ENCODE measurements around the gene P2RY6. TPM values are rescaled to one million over a fixed set of nuclear protein-coding genes. Genes with fewer than 3 reads are reported as not detected.

Gene P2RY6
- total and polyA plus RNA-seq, 3 experiments from 2014 or later, result 0.20 to 0.24 TPM; not detected in 1

- Mint-ChIP-seq H3K27ac (no peak overlapping the region), H3K4me3 (no peak overlapping the region), H3K4me1 (no peaks in the 10 kb centered on the region), H3K9me3 (no peaks in the 10 kb centered on the region), H3K36me3 (no peaks in the 10 kb centered on the region), H3K27me3 (peaks cover 0 to 10% of the 10 kb centered on the region in 2 donors)
- no peak for DNase-seq
- Histone ChIP-seq H3K36me3 (ENCODE audit: insufficient read depth, low read length) (no peaks in the 10 kb centered on the region), H3K27ac (ENCODE audit: low read depth, low read length) (no peak overlapping the region), H3K27me3 (ENCODE audit: insufficient read depth, low read length, poor library complexity, severe bottlenecking) (no peaks in the 10 kb centered on the region), H3K4me1 (ENCODE audit: insufficient read depth, low read length) (no peaks in the 10 kb centered on the region), H3K9me3 (ENCODE audit: low read length) (no peaks in the 10 kb centered on the region), H3K4me3 (ENCODE audit: low read length) (no peak overlapping the region)
- POLR2A ChIA-PET, result no interaction called here
- CTCF ChIA-PET, result interaction anchor here (2.4 kb wide), 1 partner anchor 8 kb away, joined by 11 read pairs; no protein-coding TSS in a partner anchor
Observed at GRCh38 chr11:73343076-73343873, 71.1 kb downstream of the P2RY6 start.

DNA sequence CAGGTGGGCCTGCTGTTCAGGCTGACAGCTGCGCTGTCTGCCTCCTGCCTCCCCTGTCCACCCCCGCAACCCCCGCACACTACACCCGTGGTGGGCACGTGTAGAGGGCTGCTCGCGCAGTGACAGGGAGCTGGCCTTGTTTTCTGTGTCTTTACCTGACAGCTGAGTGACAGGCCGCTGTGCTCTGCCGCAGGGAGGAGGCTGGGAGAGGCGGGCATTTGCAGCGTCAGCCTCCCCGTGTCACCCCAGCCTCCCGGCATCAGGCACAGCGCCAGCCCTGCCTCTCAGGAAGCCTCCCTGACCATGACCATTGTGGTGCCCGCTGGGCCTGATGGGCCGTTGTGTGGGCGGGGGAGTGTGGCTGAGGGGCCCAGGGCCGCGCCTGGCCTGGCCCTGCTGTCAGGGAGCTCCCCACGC lies 72.1 kb downstream of the P2RY6 start:
- H3K9me3 ChIP-seq (ENCODE audit: low read length), result no peaks in the 10 kb centered on the region
- no peak overlapping the region for H3K4me3 ChIP-seq (ENCODE audit: low read length)
- H3K4me3 Mint-ChIP-seq, result no peak overlapping the region
- no peak overlapping the region for H3K27ac Mint-ChIP-seq
- H3K4me1 Mint-ChIP-seq, result no peaks in the 10 kb centered on the region
- H3K36me3 ChIP-seq (ENCODE audit: insufficient read depth, low read length), result no peaks in the 10 kb centered on the region
- peaks cover 2 to 10% of the 10 kb centered on the region in 2 donors for H3K27me3 Mint-ChIP-seq
- ChIA-PET POLR2A (no interaction called here), CTCF (interaction anchor here (0.7 to 1.8 kb wide), 2 partner anchors 9 to 56 kb away, joined by 3 to 5 read pairs; no protein-coding TSS in a partner anchor)
- H3K9me3 Mint-ChIP-seq, result no peaks in the 10 kb centered on the region
- no peaks in the 10 kb centered on the region for H3K36me3 Mint-ChIP-seq
- no peak overlapping the region for H3K27ac ChIP-seq (ENCODE audit: low read depth, low read length)
- no peak for DNase-seq
- no peaks in the 10 kb centered on the region for H3K27me3 ChIP-seq (ENCODE audit: insufficient read depth, low read length, poor library complexity, severe bottlenecking)
- H3K4me1 ChIP-seq (ENCODE audit: insufficient read depth, low read length), result no peaks in the 10 kb centered on the region

GRCh38 chr11:73345481-73346160 lies 73.5 kb downstream of the P2RY6 start:
- H3K9me3 ChIP-seq (ENCODE audit: low read length), result no peaks in the 10 kb centered on the region
- H3K27me3 ChIP-seq (ENCODE audit: insufficient read depth, low read length, poor library complexity, severe bottlenecking), result no peaks in the 10 kb centered on the region
- no peak overlapping the region for H3K27ac ChIP-seq (ENCODE audit: low read depth, low read length)
- Mint-ChIP-seq H3K27ac (no peak overlapping the region), H3K4me1 (no peaks in the 10 kb centered on the region), H3K36me3 (no peaks in the 10 kb centered on the region), H3K27me3 (peaks cover 2 to 10% of the 10 kb centered on the region in 2 donors), H3K9me3 (no peaks in the 10 kb centered on the region), H3K4me3 (no peak overlapping the region)
- no peaks in the 10 kb centered on the region for H3K36me3 ChIP-seq (ENCODE audit: insufficient read depth, low read length)
- H3K4me3 ChIP-seq (ENCODE audit: low read length), result no peak overlapping the region
- ChIA-PET CTCF (interaction anchor here (1.8 kb wide), 1 partner anchor 54 kb away, joined by 5 read pairs; no protein-coding TSS in a partner anchor), POLR2A (no interaction called here)
- no peak for DNase-seq
- no peaks in the 10 kb centered on the region for H3K4me1 ChIP-seq (ENCODE audit: insufficient read depth, low read length)

DNA sequence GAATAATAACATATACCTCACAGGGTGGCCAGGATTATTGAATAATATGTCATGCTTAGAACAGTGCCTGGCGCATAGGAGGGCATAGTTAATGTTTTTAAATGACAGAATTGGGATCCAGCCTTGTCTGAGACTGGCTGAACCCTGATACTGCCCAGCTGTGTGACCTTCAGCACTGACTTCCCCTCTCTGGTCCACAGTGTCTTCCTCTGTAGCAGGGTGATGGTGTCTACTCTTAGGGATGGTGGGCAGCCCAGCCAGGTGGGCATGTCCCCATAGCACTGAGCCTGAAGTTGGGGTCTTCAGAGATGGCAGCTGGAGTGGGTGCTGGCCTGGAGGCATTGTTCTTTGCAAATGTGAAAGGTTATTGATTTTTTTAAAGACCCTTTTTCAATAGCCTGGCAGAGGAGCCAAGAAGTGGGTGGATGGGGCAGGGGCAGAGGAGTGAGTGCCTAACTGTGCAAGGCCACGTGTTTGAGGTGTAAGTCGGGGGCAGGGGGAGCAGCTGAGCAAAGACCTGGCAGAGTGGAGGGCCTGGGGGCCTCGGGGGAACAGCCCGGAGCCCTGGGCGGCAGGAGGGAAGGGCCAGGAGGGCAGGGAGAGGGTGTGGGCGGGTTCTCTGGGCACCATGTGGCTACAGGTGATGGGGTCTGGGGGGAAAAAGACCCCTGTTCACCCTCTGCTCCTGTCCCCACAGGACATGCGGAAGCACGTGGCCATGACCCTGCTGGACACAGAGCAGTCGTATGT lies 74.2 kb downstream of the P2RY6 start:
- CTCF ChIA-PET, result interaction anchor here (8.9 kb wide), 1 partner anchor 50 kb away, joined by 190 read pairs; no protein-coding TSS in a partner anchor
- no peak for DNase-seq
- H3K4me1 Mint-ChIP-seq, result peaks cover 3 to 4% (median 3%) of the 10 kb centered on the region in 3 donors

GRCh38 chr11:73347067-73347466 lies 74.9 kb downstream of the P2RY6 start:
- H3K4me1 Mint-ChIP-seq, result peaks cover 4 to 6% (median 4%) of the 10 kb centered on the region in 3 donors
- POLR2A ChIA-PET, result no interaction called here
- H3K36me3 Mint-ChIP-seq, result no peaks in the 10 kb centered on the region
- Histone ChIP-seq H3K27ac (ENCODE audit: low read depth, low read length) (no peak overlapping the region), H3K9me3 (ENCODE audit: low read length) (no peaks in the 10 kb centered on the region), H3K4me1 (ENCODE audit: insufficient read depth, low read length) (no peaks in the 10 kb centered on the region), H3K27me3 (ENCODE audit: insufficient read depth, low read length, poor library complexity, severe bottlenecking) (no peaks in the 10 kb centered on the region), H3K4me3 (ENCODE audit: low read length) (no peak overlapping the region), H3K36me3 (ENCODE audit: insufficient read depth, low read length) (no peaks in the 10 kb centered on the region)
- H3K9me3 Mint-ChIP-seq, result no peaks in the 10 kb centered on the region
- CTCF ChIA-PET, result interaction anchor here (8.9 kb wide), 1 partner anchor 49 kb away, joined by 190 read pairs; no protein-coding TSS in a partner anchor
- no peak overlapping the region for H3K4me3 Mint-ChIP-seq
- DNase-seq, result no peak
- H3K27ac Mint-ChIP-seq, result no peak overlapping the region
- H3K27me3 Mint-ChIP-seq, result peaks cover 3 to 10% of the 10 kb centered on the region in 2 donors

More for the DNA sequence above, 74.2 kb downstream of the P2RY6 start:
- no peak overlapping the region for H3K4me3 Mint-ChIP-seq
- no peaks in the 10 kb centered on the region for H3K9me3 Mint-ChIP-seq
- no peaks in the 10 kb centered on the region for H3K4me1 ChIP-seq (ENCODE audit: insufficient read depth, low read length)
- no peaks in the 10 kb centered on the region for H3K36me3 Mint-ChIP-seq
- no peaks in the 10 kb centered on the region for H3K36me3 ChIP-seq (ENCODE audit: insufficient read depth, low read length)
- H3K27me3 Mint-ChIP-seq, result peaks cover 3 to 10% of the 10 kb centered on the region in 2 donors
- no peak overlapping the region for H3K27ac ChIP-seq (ENCODE audit: low read depth, low read length)
- H3K4me3 ChIP-seq (ENCODE audit: low read length), result no peak overlapping the region
- H3K9me3 ChIP-seq (ENCODE audit: low read length), result no peaks in the 10 kb centered on the region
- POLR2A ChIA-PET, result no interaction called here
- no peaks in the 10 kb centered on the region for H3K27me3 ChIP-seq (ENCODE audit: insufficient read depth, low read length, poor library complexity, severe bottlenecking)
- H3K27ac Mint-ChIP-seq, result peak overlapping the region in 1 of 8 donors; percentile 26

Other genes with a start within 250 kb of the P2RY6 start
- gene FCHSD2, start 130.0 kb upstream of the P2RY6 start, total RNA-seq, result 10 to 100 TPM; 28.0 to 28.3 TPM
- gene FCHSD2, start 130.0 kb upstream of the P2RY6 start, polyA plus RNA-seq, result 21.2 TPM
- gene P2RY2, start 54.1 kb upstream of the P2RY6 start, total RNA-seq, result not detected
- not detected for gene P2RY2, start 54.1 kb upstream of the P2RY6 start, polyA plus RNA-seq
- gene ARHGEF17, start 35.9 kb downstream of the P2RY6 start, total RNA-seq, result not detected
- gene ARHGEF17, start 35.9 kb downstream of the P2RY6 start, polyA plus RNA-seq, result not detected
- gene RELT, start 104.1 kb downstream of the P2RY6 start, total RNA-seq, result 10 to 100 TPM; 23.4 TPM
- 7.5 TPM for gene RELT, start 104.1 kb downstream of the P2RY6 start, polyA plus RNA-seq